Embryonic facial prominence (tissue), 1 donor: Measurements from ENCODE around the gene SNX5.

Experiments used
- DNase-seq: peaks from one replicate; pipeline ENCODE4 v3.0.0-alpha.2; 2016; ENCODE audit errors: extremely low spot score

Gene SNX5

DNA sequence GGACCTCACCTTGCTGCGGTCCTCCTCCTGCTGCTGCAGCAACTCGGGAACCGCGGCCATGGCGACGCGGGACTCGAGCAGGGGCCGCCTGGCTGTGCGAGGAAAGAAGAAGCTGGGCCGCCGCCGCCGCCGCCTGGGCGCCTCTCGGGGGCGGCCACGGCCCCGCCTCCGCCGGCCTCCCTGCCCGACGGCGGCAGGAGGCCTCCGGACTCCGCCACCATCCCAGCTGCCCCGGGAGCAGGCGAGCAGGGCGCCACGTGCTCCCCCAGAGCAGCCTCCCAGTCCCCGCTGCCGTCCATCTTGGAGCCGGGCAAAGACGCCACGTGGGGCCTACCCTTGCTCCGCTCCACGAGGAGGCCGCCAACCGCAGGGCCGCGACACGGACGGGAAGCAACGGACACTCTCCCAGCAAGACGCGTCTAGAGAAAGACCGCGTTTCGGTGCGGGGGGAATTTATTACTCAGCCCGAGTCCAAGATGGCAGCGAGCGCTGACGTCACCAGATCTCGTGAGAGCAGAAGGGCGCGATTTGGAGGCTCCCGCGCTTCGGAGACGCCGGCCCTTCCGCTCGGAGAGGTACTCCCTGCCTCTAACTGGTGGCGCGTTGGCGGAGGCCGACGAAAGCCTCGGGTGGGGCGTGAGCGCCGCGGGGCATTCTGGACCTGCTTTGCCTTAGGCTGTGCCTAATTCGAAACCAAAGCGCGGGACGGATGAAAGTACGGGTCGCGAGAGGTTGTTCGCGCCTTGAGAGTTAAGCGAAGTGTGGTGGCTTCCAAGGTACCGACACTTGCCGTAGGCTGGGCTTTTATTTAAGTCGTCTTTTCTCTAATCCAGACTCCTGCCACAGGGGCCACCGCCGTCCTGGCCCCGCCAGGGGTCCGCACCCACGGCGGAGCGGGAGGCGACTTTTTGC, at the start of gene SNX5, which contains the start of gene MGME1:
TSS of gene SNX5 (minus strand) at position 429 of the 912 bp plus-strand sequence. CDS start at position 60, 369 bp downstream.
TSS of gene MGME1 (plus strand) at position 653 of the 912 bp plus-strand sequence. CDS start 842 bp downstream, outside the sequence.
- DNase-seq, result peak; percentile 97

- DNase-seq, result no peak
These were observed 49.5 kb upstream of the SNX5 start for GRCh38 chr20:18018100-18018499.

DNA sequence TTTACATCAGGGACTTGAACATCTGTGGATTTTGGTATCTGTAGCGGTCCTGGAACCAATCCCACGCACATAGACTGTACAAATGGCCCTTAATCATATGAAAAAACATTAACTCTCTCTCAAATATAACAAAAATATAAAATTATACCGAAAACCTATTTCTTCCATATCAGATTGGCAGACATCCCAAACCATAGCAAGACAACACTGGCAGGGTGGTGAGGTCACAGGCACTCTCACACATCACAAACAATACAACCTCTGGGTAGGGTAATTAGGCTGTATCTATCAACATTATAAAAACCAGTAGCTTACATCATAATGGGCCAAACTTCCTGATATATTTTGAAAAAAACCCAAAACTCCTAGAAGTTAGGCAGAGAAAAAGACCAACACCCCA, 48.2 kb upstream of the SNX5 start:
- no peak for DNase-seq

DNA sequence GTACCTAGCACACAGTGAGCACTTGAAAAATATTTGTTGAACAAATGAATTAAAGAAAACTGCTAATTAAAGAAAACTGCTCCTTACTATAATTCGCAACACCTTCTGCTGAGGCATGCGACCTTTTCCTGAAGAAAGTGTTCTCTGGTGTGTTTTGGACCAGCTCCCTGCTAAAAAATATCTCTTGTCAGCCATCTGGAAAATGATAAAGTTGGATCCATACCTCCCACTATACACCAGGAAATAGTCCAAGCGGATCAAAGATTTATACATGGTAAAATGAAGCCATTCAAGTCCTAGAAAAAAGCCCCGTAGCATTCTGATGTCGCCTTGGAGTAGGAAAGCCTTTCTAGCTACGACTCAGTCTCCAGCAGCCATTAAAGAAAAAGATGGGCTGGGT, 45.8 kb upstream of the SNX5 start:
- DNase-seq, result no peak

- no peak for DNase-seq
These were observed 44.3 kb upstream of the SNX5 start for GRCh38 chr20:18012901-18013300.

GRCh38 chr20:18011951-18012645, 43.5 kb upstream of the SNX5 start:
- DNase-seq, result no peak

DNA sequence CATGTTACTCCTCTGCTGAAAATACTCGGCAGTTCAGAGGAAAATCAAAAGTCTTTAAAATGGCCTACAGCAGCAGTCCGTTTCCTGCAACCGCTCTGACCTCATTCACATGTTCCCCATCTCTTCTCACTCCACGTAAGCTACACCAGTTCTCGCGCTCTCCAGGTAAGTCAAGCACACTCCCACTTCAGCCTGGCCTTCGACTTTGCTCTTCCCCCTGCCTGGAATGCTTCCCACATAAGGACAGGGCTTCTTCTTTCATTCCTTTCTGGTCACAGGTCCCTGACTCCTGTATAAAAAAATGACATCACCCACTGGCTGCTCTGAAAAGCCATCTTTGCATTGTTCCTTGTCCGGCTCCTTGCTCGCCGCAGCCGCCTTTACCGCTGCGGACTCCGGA, 42.9 kb upstream of the SNX5 start:
- no peak for DNase-seq

DNA sequence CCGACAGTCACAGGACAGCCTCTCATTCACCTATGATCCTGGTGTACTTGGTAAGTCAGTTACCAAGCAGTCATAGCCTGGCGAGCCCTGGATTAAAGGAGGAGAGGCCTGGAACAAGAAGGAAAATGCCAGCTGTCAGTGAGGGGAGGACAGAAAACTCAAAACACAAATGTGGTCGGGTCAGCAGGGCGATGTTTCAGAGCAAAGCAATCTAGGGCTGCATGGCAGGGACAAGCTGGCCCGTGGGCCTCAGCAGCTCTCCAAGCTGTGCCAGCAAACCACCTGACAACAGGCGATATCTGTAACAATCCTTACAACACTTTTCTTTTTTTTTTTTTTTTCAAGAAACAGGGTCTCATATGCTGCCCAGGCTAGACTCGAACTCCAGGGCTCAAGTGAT, 40.5 kb upstream of the SNX5 start:
- DNase-seq, result no peak

DNA sequence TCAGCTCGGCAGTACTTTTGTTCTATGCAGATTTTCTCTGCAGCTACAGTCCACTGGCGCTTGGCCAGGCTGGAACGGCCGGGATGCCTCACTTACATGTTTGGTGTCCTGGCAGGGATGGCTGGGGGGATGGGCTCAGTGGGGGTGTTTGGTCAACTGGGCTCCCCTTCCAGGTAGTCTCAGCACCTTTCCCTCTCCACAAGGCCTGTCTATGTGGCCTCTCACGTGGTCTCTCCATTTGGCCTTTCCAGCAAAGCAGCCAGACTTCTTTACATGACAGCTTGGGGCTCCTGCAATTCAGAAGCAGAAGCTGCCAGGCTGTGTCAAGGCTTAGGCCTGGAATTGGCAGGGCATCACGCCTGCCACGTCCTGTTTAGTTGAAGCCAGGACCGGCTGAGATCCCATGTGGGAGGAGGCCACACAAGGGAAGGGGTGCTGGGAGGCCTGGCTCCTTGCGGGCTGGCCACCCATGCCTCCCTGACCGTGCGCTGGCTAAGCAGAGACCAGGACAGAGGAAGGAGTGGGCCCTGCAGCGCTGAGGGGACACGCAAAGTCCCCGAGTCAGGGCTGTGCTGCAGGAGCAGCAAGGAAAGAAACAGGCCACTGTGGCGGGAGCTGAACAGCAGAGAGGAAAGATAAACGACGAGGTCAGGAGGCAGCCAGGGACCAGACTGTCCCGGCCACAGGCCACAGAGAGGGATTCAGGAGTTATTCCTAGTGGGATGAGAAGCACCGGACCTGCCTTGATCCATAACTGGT, 39.1 kb upstream of the SNX5 start:
- no peak for DNase-seq

GRCh38 chr20:18006684-18007083, 38.1 kb upstream of the SNX5 start:
- no peak for DNase-seq

GRCh38 chr20:18005990-18006364, 37.4 kb upstream of the SNX5 start:
- DNase-seq, result no peak

DNA sequence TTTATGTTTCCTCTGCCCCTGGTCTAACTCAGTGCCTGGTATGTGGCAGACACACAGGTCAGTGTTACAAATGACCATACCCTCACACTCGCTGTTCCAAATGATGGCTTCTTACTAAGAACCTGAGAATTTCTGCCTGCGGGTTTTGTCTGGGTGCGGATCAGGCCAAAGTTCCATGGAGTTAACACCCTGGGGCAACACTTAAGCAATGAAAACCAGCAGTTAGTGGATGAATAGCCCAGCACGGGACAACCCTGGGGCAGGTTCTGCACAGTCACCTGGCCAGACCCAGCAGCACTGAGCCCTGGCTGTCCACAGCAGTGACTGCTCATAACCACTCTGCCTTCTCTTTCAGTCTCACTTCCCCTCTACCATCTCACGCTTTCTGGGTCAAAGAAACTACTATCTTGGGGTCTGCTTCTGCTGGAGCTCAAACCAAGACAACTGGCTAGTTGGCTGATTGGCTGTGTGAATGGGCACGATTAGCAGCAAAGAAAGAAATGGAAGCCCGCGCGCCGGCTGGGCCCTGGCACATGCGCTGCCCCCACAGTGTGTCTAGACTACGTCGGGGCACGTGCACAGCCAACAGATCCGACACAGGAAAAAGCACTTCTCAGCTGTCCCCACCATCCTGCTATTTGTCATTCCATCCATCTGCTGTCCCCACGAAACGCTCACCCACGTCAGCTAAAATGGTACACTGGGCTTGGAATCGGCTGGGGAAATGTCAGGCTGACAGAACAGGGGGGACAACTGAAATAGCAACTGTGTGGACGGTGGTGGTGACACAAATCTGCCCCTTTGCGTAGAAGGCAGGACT, 36.8 kb upstream of the SNX5 start:
- DNase-seq, result no peak

- no peak for DNase-seq
These were observed 35.9 kb upstream of the SNX5 start for GRCh38 chr20:18004384-18005031.

DNA sequence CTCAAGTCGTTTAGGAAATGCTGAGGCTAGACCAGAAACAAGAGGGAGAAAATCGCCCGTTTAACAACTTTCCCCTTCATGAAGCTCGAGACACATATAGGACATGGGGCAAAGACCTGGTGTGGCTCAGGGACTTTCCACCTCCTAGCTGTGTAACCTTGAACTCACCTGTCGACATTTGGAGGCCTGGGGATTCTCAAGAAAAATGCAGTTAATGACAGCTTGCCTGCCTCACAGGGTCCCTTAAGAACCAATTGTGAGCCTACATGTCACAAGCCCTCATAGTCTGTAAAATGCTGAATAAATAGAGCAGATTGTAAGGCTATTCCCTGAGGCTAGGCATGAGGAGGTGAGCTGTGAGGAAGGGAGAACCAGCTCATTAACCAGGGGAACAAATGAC, 35.3 kb upstream of the SNX5 start:
- no peak for DNase-seq

DNA sequence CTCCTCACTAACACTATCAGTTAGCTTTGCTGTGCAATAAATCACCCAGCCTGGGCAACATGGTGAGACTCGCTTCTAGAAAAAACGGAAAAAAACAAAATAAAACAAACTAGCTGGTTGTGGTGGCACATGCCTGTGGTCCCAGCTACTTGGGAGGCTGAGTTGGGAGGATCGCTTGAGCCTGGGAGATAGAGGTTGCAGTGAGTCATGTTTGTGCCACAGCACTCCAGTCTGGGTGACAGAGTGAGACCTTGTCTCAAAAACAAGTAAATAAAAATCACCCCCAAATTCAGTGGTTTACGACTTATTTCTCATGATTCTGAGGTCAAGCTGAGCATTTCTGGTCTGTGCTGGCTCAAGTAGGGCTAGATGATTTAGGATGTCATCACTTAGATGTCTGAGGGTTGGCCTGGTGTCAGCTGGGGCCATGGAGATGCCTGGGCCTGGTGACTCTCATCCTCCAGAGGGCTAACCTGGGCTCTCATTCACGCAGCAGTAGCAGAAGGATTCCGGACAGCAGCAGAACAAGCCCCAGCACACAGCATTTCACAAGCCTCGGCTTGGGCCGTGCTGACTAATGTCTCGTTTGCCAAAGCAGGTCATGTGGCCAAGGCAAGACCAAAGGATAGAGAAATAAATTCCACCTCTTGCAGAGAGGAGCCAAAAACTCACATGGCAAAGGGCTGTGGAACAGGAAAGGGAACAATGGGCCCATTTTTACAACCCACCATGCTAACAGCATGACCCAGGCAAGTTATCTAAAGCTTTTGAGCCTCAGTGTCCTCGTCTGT, 32.7 kb upstream of the SNX5 start:
- no peak for DNase-seq

DNA sequence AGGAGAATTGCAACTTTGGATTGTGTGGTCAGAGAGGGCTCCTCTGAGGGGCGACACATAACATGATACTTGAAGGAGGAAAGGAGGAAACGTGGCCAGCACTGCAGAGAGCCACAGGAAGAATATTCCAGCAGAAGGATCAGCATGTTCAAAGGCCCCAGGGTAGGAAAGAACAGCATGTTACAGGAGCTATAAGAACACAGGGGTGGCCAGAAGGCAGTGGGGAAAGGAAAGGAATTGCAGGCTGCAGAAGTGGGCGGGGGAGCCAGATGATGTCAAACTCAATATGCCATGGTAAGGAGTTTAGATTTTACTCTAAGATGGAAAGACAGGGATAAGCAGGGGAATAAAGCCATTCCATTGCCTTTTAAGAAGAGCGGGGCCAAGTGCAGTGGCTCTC, 31.0 kb upstream of the SNX5 start:
- DNase-seq, result no peak

DNA sequence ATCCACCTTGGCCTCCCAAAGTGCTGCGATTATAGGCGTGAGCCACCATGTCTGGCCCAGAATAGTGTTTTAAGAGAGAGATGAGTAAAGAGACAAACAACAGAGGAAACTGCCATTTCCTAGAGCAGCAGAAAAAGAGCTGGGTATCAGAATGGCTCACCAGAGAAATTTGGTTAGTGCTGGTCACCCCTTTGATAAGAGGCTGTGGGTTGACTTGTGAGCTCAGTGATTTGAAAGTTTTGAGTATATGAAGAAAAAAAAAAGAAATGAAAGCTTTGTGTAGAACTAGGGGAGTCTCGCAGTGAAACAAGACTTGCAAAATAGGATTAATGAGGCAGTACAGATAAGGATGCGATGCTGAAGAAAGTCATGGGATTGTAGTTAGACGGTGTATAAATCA, 29.9 kb upstream of the SNX5 start:
- no peak for DNase-seq

- DNase-seq, result peak; percentile 52
These were observed 27.6 kb upstream of the SNX5 start for GRCh38 chr20:17995967-17996819.

DNA sequence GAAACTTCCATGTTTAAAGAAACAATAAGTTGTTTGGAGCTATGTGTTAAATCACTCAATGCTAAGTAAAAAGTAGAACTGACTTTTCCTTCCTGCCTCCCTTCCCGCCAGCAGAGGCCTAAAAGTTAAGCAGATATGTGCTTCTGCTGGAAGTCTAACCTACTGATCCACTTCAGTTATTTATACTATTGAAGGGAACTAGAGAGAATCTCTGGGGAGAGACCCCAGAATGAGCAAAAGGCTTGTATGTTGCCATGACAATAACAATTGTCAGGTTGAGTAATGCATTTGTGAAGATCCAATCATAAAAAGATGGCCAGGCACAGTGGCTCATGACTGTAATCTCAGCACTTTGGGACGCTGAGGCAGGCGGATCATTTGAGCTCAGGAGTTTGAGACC, 25.0 kb upstream of the SNX5 start:
- DNase-seq, result no peak
